Right atrium auricular region (tissue), 2 donors: ENCODE results near the gene NEK4. TPM values are rescaled to one million over a fixed set of nuclear protein-coding genes. Genes with fewer than 3 reads are reported as not detected.
"Not testable (repeated sequence)": the region's sequence is repeated elsewhere in the genome, so short reads cannot be mapped to it uniquely, and the experiment has no call there.

Experiments
- DNase-seq: peaks from one replicate; pipeline ENCODE4 v3.0.0-alpha.2; 2019; ENCODE audit warnings: low spot score
- H3K27ac ChIP-seq, 2 donors: fragments of 200-600 bp; sonication (generic); 1 replicate in 1 of 2; 2 replicates in 1 of 2; pipeline ENCODE4 v1.5.1; 2016 to 2019
- H3K27me3 ChIP-seq, 2 donors: fragments of 200-600 bp; sonication (generic); one replicate each; pipeline versions ENCODE4 v1.5.1 to v1.6.0; 2017 to 2019
- H3K36me3 ChIP-seq: fragments of 200-600 bp; sonication (generic); one replicate; pipeline ENCODE4 v1.5.1; 2016
- H3K4me1 ChIP-seq, 2 donors: fragments of 200-600 bp; sonication (generic); one replicate each; pipeline versions ENCODE4 v1.5.1 to v1.6.0; 2017 to 2019
- H3K4me3 ChIP-seq, 2 donors: fragments of 200-600 bp; sonication (generic); 1 replicate in 1 of 2; 2 replicates in 1 of 2; pipeline ENCODE4 v1.5.1; 2017 to 2019; ENCODE audit warnings: mild to moderate bottlenecking in 1 of 2, moderate library complexity in 1 of 2
- H3K9me3 ChIP-seq, 2 donors: fragments of 200-600 bp; sonication (generic); one replicate each; pipeline ENCODE4 v1.5.1; 2019
- CTCF ChIP-seq, 2 donors: fragments of 200-600 bp; sonication (generic); IDR thresholded peaks; one replicate each; pipeline ENCODE4 v1.5.1; 2019; ENCODE audit warnings: antibody characterized with exemption in 2 of 2
- total RNA-seq, 2 donors: library from RNA; depleted of rRNA; stranded (reverse); fragments of >200 nt; gene quantifications; one replicate each; pipeline ENCODE4 v1.1.0, GENCODE V29; 2016

Gene NEK4
- total RNA-seq, 2 donors from 2014 or later, result 12.8 to 14.6 TPM

- TF ChIP-seq CTCF (IDR thresholded peaks at IDR 0.05), result no peak
- Histone ChIP-seq H3K27ac (no peak overlapping the region), H3K4me1 (no peaks in the 10 kb centered on the region), H3K4me3 (no peak overlapping the region), H3K9me3 (peaks cover 0 to 10% of the 10 kb centered on the region in 2 donors), H3K36me3 (peaks cover 59% of the 10 kb centered on the region), H3K27me3 (no peaks in the 10 kb centered on the region)
- DNase-seq, result no peak
Measured at GRCh38 chr3:52733256-52733891, 37.4 kb downstream of the NEK4 start.

- Histone ChIP-seq H3K27me3 (no peaks in the 10 kb centered on the region), H3K36me3 (peaks cover 42% of the 10 kb centered on the region), H3K9me3 (peaks cover 0 to 10% of the 10 kb centered on the region in 2 donors), H3K4me1 (no peaks in the 10 kb centered on the region), H3K4me3 (no peak overlapping the region), H3K27ac (no peak overlapping the region)
- no peak for TF ChIP-seq CTCF (IDR thresholded peaks at IDR 0.05)
- no peak for DNase-seq
Measured at GRCh38 chr3:52731590-52731989, 39.1 kb downstream of the NEK4 start.

GRCh38 chr3:52730681-52731080 lies 40.1 kb downstream of the NEK4 start:
- Histone ChIP-seq H3K9me3 (peaks cover 0 to 10% of the 10 kb centered on the region in 2 donors), H3K4me3 (no peak overlapping the region), H3K4me1 (no peaks in the 10 kb centered on the region), H3K36me3 (peaks cover 38% of the 10 kb centered on the region), H3K27me3 (no peaks in the 10 kb centered on the region), H3K27ac (no peak overlapping the region)
- TF ChIP-seq CTCF (IDR thresholded peaks at IDR 0.05), result no peak
- DNase-seq, result no peak

- H3K27ac ChIP-seq, H3K4me3 ChIP-seq, DNase-seq, H3K27me3 ChIP-seq, H3K4me1 ChIP-seq: not testable (repeated sequence)
- H3K9me3 ChIP-seq, result peaks cover 0 to 10% of the 10 kb centered on the region in 2 donors
- H3K36me3 ChIP-seq, result peaks cover 20% of the 10 kb centered on the region
Measured at GRCh38 chr3:52728753-52729152, 42.0 kb downstream of the NEK4 start.

GRCh38 chr3:52724511-52724910 lies 46.2 kb downstream of the NEK4 start:
- Histone ChIP-seq H3K4me3 (no peak overlapping the region), H3K36me3 (peaks cover under 1% of the 10 kb centered on the region), H3K27me3 (no peaks in the 10 kb centered on the region), H3K27ac (no peak overlapping the region), H3K9me3 (peaks cover 0 to 10% of the 10 kb centered on the region in 2 donors), H3K4me1 (no peaks in the 10 kb centered on the region)
- no peak for DNase-seq
- TF ChIP-seq CTCF (IDR thresholded peaks at IDR 0.05), result no peak

GRCh38 chr3:52723935-52724334 lies 46.8 kb downstream of the NEK4 start:
- no peak for TF ChIP-seq CTCF (IDR thresholded peaks at IDR 0.05)
- Histone ChIP-seq H3K36me3 (peaks cover 3% of the 10 kb centered on the region), H3K4me1 (no peaks in the 10 kb centered on the region), H3K9me3 (peaks cover 0 to 5% of the 10 kb centered on the region in 2 donors), H3K4me3 (no peak overlapping the region), H3K27ac (no peak overlapping the region), H3K27me3 (no peaks in the 10 kb centered on the region)
- DNase-seq, result no peak
